Jurkat, Clone E6-1 (cell line): ENCODE measurements around the gene SNCAIP.
"Not testable (repeated sequence)": the region's sequence is repeated elsewhere in the genome, so short reads cannot be mapped to it uniquely, and the experiment has no call there.

Experiments used
- DNase-seq: peaks from one replicate; pipeline ENCODE4 v3.0.0-alpha.2; 2011; ENCODE audit warnings: low read depth, low spot score
- H3K4me3 ChIP-seq: 2 replicates; pipeline ENCODE4 v1.5.1; 2011; ENCODE audit warnings: mild to moderate bottlenecking, low read length, control low read depth, moderate library complexity

The SNCAIP gene

DNA sequence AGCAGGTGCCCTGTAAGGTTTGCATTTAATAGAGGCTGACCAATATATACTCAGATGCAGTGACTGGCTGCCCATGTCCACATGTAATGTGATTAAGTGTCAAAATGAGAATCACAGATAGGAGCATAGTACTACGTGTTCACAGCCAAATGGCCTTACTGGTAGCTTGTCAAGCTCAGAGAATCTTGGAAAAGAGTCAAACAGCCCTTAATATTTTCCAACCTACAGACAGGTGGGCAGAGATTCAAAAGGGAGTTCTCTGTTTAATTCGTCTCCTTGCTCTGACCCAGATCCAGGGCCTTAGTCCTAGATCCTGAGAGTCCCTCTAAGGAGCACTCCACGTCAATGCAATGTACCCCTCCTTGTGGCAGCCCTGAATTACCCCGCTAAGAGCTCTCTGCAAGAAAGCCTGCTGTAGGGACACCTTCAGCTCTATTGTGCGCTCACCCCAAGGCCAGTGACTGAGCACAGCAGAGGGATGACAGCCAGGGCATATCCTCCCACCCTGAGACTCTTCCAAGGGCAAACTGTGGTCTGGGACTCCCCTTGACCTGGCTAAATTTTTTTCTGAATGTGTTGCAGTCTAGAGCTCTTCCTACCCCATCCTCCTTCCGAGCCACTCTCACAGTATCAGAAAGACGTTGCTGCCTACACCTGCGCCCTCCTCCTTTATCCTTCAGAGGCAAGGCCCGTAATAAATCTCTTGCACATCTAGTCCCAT, 159.2 kb downstream of the SNCAIP start:
- no peak overlapping the region for H3K4me3 ChIP-seq
- no peak for DNase-seq

DNA sequence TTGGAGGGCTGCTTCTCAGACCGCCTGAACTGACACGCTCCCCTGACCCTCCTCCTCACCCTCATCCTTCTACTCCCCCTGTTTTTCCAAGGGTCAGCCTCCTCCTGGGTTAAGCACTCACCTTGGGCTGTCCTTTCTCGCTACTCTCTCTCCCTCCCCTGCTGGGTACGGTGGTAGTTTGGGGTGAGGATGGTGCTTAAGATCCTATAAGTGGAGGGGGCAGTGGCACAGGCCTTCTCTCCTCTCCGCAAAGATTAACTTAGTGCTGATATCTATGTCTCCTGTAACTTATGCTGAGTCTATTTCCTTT, 159.7 kb downstream of the SNCAIP start:
- no peak overlapping the region for H3K4me3 ChIP-seq
- no peak for DNase-seq

DNA sequence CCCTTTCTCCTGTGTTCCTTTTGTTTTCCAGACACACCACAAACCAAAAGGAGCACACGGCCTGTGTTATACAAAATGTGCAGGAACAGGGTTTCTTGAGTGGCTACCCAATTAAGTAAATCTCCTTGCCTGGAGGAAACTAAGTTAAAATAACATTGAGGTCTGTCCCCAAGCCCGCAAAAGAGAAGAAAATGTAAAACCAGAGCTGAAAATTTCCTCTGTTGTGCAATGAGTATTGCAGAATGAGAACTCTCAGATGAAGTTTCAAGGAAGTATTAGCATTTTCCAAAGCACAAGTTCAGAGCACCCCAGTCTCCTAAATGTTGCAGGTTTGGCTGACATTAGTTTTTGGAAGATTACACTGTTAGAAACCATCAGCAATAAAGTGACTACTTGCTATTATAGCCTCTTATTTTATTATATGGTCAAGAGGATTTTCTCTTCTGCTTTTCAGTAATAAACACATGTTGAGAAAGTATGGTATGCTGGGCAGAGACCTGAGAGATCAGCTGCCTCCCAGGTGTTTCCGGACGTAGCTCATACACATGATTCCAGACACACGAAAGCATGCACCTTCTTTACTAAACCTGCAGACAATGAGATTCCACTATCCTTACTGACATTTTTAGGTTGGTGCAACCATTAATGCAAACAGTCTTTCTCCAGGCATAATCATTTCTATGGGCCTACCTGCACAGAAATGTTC, 161.3 kb downstream of the SNCAIP start:
- no peak for DNase-seq
- H3K4me3 ChIP-seq, result no peak overlapping the region

DNA sequence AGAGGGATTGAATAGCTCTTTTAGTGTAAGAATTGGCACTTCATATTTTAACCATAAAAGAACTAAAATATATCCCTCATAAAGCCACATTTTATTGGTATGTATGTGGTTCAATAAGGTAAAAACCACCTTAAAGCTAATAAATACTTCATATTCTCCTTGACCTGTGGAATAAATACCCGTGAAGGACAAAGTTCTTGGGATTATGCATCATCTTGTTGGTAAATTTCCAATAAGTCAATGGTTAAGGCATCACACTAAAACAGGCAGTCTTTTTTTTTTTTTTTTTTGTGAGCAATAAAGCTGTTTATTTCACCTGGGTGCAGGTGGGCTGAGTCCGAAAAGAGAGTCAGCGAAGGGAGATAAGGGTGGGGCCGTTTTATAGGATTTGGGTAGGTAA, 161.9 kb downstream of the SNCAIP start:
- H3K4me3 ChIP-seq, result no peak overlapping the region
- no peak for DNase-seq

DNA sequence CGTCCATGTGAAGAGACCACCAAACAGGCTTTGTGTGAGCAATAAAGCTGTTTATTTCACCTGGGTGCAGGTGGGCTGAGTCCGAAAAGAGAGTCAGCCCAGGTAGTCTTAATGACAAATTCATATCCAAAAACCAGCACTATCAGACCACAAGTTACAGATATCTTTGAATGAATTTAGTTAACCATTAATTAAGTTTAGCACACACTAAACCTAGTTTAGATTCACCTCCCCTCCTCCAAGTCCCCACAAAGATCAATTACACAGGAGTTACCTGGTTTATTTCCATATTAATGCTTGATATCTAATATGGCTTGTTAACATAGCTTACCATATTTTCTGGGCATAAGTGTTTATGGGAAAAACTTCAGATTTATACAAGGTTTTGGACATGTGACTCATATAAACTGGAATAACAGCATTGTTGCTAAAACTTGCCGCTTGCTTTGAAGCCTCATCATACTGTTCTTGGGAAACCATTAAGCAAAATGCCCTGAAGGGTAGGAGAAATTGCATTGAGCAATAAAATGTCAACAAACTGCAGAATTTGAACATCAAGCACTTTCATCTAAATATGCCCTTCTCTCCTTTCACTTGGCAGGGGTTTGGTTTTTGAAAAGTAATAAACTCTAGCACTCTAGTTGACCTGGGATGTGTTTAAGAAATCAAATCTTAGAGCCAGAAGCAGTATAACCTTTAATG, 166.9 kb downstream of the SNCAIP start:
- no peak for DNase-seq
- no peak overlapping the region for H3K4me3 ChIP-seq

DNA sequence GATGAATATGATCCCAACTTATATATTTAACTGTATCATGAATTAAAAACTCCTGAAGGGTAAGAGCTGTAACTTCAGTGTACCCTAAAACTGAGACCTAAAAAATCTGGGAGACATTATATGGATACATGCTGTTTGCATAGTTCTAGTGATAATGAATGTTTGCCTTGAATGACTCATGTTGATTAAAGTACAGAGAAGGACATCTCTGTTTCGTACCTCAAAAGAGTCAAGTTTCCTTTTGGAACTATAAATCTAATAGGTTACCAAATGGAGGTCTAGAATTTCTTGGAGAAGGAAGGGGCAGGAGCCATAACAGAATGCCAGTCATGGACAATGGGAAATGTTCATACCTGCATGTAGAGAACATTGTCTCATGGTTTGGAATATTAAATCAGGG, 168.1 kb downstream of the SNCAIP start:
- no peak for DNase-seq

DNA sequence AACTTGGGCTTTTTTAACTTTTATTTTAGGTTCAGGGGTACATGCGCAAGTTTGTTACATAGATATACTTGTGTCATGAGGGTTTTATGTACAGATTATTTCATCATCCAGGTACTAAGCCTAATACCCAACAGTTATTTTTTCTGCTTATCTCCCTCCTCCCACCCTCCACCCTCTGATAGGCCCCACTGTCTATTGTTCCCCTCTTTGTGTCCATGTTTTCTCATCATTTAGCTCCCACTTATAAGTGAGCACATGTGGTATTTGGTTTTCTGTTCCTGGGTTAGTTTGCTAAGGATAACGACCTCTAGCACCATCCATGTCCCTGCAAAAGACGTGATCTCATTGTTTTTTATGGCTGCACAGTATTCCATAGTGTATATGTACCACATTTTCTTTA, 172.1 kb downstream of the SNCAIP start:
- no peak for DNase-seq
- no peak overlapping the region for H3K4me3 ChIP-seq

More for the DNA sequence above, 168.1 kb downstream of the SNCAIP start:
- H3K4me3 ChIP-seq, result no peak overlapping the region

DNA sequence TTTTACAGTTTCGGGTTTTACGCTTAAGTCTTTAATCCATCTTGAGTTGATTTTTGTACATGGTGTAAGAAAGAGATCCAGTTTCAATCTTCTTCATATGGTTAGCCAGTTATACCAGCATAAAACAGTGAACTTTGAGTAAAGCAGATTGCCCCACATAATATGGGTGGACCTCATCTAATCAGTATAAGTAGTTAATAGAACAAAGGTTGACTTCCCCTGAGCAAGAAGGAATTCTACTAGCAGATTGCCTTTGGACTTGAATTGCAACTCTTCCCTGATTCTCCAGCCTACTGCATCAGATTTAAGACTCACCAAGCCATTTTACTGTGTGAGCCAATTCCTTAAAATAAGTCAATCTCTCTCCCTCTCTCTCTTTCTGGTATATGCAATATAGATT, 173.2 kb downstream of the SNCAIP start:
- no peak for DNase-seq
- no peak overlapping the region for H3K4me3 ChIP-seq

DNA sequence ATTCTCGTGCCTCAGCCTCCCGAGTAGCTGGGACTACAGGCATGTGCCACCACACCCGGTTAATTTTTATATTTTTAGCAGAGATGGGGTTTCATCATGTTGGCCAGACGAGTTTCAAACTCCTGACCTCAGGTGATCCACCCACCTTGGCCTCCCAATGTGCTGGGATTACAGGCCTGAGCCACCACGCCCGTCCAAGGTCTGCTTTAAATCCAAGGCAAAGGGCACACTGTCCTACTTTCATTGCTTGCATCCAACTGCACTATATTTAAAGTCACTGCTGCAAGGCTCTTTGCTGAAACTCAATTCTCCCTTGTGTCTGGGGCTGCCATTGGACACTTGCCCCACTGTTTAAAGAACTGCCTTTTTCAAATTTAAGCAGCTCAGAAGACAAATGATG, 174.6 kb downstream of the SNCAIP start:
- not testable (repeated sequence) for H3K4me3 ChIP-seq, DNase-seq

DNA sequence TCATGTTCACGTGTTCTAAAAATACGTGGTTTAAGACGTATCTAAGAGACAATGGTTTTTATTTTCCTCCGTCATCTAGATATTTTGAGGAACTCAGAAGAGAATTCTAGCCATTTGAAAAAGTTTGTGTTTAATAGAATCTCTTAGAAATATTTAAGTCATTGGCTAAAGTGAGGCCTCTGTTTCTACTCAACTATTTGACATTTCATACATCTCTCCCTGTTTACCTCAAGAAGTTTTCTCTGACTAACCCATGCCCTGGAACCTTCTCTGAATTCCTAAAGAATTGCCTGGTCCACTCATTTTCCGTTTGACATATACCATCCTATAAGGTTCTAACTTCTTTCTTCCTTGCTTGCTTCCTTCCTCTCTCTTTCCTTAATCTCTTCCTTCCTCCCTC, 178.7 kb downstream of the SNCAIP start:
- H3K4me3 ChIP-seq, result no peak overlapping the region
- DNase-seq, result no peak

DNA sequence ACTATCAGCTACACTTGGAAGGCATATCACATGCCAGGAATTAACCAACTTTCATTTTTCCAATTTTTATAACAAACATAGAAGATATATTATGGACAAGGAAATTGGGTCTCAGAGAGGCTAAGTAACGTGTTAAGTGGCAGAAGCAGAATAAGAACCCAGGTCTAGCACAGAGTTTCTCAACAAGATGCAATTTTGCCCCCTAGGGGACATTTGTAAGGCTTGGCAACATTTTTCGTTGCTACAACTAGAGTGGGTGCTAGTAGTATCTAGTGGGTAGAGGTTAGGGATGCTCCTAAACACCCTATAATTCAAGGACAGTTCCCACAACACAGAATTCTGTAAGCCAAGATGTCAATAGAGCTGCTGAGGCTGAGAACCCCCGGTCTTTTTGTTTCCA, 180.6 kb downstream of the SNCAIP start:
- no peak for DNase-seq
- no peak overlapping the region for H3K4me3 ChIP-seq

DNA sequence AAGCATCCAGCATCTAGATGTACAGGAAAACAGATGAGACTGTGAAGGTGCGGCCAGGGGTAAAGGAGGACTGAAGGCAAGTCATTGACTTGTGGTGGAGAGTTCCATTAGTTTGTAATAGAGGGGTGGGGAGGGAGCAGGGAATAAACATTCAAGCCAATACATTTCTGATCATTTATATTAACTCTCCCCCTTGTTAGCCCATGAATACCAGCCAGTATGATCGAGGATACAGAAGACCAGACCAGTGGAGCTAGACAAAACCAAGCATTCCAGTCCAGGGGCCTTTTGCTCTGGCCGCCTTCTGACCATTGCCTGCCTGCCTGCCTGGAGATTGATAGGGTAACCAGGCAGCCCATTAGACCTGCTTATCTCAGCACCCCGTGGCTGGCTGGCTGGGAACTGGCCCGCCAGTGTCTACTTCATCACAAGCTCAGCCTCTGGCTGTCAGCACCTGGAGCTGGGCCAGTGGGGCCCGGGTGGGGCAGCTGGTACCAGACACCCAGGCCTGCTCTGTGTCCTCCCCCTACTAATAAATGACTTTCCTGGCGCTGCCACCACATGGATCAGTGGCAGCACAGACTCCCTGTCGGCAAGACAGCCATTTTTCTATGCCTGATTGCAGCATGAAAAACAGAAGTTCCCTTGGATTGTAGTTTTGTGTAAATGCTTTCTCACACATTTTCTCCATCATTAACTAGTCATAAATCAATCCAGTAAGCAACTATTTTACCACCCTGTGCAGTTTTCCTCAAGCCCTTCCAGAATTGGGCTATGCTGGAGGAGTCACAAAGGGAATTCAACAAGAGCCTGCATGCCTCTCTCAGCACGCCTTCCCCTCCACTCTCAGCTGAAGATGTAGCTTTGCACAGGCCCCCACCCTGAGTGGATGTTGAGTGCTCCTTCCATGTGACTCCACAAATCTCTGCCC, 181.3 kb downstream of the SNCAIP start:
- no peak overlapping the region for H3K4me3 ChIP-seq
- no peak for DNase-seq

DNA sequence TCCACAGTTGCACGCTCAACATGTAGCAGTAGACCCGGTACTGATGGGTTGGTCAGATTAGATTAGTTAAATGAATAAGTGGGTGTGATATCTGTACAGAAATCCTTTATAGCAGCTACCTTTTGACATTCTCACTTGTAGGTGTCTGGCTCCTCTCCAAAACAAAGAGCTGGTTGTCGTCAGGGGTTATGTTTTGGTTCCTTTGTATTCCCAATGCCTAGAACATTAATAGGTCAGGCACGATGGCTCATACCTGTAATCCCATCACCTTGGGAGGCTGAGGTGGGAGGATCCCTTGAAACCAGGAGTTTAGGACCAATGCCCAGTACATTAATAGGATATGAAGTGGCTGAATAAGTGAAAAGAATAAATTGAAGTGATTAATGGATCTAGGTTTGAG, 182.1 kb downstream of the SNCAIP start:
- H3K4me3 ChIP-seq, result no peak overlapping the region
- DNase-seq, result no peak

DNA sequence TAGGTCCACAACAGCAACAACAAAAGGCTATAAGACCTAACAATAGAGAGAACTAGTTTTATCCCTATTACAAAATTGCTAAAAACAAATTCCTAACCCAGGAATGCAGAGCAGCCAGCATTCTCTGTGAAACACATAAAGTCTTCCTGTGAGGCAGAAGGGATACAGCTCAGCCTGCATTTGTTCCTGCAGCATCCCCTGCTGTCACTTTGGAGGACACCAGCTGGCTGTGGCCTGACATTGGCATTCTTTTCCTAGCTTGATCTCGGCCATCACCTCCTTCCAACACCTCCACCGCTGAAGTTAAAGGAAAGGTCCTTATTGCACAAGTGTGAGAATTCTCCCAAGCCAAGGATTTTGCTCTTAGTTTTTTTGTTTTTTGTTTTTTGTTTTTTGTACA, 186.1 kb downstream of the SNCAIP start:
- H3K4me3 ChIP-seq, result no peak overlapping the region
- DNase-seq, result no peak

DNA sequence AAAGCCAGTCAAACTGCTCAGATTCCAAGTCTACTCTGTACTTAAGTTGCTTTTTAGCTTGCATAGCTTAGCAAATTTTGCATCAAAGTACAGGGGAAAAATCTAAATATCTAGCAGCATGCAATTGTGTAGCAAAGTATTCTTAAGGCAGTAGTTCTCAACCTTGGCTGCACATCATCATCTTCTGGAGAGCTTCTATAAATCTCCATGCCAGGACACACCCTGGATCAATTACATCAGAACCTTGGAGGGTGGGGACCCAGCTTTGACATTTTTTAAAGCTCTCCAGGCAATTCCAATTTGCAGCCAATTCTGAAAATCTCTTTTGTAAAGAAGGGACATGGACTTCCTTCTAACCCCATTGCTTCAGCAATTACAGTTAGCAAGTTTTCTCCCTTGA, 187.5 kb downstream of the SNCAIP start:
- no peak overlapping the region for H3K4me3 ChIP-seq

DNA sequence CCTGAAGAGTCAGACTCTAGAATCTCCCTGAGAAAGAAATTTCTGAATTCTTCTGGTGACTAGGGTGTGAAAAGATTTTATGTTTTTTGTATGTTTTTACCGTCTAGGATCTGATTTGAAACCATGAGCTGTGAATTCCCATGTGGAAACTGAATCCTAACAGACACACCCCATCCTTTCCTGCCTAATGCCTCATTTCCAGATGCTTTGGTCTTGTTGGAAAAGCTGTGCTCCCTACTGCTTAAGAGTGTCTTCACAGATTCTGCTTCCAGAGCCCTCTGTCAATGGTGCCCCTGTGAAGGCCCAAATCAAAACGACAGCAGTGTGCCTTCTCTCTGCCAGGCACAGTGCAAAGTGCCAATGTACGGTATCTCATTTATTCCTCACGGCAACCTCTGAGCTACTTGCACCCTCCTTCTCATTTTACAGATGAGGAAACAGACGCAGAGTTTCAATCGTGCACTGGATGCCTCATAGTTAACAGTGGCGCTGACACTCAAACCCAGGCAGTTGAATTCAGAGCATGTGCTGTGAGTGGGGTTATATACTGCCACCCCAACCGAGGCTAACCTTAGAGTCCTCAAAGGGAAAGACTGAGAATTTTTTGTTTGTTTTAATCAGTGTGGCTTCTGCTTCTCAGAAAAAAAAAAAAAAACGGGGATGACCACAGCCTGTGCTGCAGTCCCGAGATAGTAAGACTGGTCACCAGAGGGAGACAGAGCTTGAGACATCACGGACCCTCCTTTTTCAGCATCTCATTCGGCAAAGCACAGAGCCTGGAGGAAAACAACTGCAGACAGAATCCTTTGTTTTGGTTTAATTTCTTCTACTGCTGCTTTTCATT, 188.4 kb downstream of the SNCAIP start:
- no peak overlapping the region for H3K4me3 ChIP-seq
- no peak for DNase-seq

More for the DNA sequence above, 187.5 kb downstream of the SNCAIP start:
- DNase-seq, result no peak

DNA sequence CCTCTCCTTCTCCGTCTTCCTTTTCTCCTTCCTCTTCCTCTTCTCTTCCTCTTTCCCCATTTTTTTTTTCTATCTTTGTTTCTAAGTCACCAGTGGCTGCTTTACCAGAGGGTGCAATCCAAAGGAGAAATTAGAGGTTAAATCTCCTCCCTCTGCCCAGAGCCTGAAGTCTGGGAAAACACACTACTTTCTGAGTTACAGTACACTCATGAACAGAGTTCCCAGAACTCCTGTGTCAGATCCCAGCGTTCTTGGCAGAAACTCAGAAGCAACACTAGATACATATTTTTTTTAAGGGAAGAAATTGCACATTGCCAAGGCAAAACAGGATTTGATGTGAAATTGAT, 189.0 kb downstream of the SNCAIP start:
- DNase-seq, result no peak
- H3K4me3 ChIP-seq, result no peak overlapping the region

DNA sequence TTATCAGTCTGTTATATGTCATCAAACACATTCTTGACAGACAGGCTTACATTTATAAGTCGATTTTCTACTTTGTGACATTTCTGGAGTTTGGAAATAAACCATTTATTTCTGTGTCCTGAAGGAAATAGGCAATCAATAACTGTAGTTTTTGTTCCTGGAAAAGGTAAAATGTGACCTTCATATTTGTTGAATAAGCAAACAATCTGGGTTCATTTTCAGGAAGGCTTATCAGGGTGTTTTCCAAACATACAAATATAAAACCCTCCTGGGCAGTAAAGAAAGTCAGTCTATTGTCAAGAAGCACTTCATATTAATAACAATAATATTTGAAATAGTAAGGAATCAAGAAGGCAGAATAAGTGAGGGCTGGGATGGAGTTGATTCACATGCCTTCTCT, 195.0 kb downstream of the SNCAIP start:
- no peak for DNase-seq
- no peak overlapping the region for H3K4me3 ChIP-seq

DNA sequence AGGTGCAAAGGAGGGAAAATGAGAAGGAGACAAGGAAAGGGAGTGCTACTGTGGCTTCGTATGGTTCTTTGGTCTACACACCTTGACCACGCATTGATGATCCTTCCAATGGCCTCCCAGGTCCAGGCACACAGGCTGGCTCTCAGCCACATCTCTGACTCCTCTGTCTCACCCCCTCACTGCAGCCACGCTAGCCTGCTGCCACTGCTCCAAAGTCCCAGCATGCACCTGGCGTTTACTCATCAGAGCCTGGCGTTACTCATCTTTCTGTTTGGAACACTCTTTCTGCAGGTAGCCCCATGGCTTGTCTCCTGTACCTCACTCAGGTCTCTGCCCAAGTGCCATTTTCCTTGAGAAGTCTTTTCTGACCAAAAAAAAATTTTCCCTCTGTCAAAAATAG, 195.5 kb downstream of the SNCAIP start:
- no peak for DNase-seq
- H3K4me3 ChIP-seq, result no peak overlapping the region
